WI38 (cell line): ENCODE data around the gene CENPP.

Source experiments
- H3K4me3 ChIP-seq: 2 replicates; pipeline ENCODE4 v1.5.1; 2011; ENCODE audit warnings: low read depth, mild to moderate bottlenecking, control low read depth, low read length
- TF ChIP-seq, protein P1 (sequence below): IDR thresholded peaks from 2 replicates; pipeline ENCODE4 v1.5.1; 2012; ENCODE audit warnings: low read depth, mild to moderate bottlenecking, control low read depth, low read length

Gene CENPP

DNA sequence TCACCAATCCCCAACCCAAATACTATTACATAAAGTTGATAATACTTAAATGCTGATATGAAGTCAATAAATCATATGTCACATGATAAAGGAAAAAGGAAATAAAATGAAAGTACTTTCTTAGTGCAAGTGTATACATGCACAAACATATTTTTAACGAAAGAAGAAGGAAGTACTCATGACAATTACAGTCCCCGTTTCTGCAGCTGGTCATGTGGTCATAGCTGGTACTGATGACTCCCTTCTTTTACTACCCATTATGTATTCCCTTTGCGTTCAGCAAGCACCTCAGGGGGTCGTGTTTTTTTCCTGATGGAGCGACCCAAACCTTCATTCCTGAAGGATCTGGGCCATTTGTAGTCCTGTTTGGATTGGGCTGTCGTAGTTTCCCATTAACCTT lies 27.3 kb downstream of the CENPP start:
- H3K4me3 ChIP-seq, result no peak overlapping the region
- TF ChIP-seq, protein P1, sequence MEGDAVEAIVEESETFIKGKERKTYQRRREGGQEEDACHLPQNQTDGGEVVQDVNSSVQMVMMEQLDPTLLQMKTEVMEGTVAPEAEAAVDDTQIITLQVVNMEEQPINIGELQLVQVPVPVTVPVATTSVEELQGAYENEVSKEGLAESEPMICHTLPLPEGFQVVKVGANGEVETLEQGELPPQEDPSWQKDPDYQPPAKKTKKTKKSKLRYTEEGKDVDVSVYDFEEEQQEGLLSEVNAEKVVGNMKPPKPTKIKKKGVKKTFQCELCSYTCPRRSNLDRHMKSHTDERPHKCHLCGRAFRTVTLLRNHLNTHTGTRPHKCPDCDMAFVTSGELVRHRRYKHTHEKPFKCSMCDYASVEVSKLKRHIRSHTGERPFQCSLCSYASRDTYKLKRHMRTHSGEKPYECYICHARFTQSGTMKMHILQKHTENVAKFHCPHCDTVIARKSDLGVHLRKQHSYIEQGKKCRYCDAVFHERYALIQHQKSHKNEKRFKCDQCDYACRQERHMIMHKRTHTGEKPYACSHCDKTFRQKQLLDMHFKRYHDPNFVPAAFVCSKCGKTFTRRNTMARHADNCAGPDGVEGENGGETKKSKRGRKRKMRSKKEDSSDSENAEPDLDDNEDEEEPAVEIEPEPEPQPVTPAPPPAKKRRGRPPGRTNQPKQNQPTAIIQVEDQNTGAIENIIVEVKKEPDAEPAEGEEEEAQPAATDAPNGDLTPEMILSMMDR, result no peak

DNA sequence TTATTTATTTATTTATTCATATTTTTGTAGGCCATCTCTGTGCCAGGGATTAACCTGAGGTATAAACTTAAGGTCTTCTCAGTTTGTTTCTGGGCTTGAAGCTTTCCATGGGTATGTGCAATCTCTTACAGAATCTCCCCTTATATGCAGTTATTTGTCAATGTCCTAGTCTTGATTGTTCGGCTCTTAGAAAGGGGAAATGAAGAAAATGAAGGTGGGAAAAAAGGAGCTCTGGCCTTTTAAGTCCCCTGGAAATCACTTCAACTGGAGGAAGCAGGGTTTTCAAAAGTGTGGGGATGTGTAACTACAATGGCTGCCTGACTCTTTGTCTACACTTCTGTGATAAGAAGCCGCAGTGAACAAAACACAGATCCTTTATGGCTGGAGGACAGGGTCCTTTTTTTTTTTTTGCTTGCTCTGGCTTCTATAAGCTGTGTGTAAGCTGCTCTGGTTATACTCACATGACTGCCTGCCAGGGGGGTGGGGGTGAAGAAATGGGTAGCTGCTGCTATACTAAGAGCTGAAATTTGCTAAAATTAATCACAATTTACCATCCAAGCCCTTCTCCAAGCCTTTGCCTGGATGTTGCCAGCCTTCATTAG lies 33.7 kb downstream of the CENPP start:
- TF ChIP-seq, protein P1, result no peak
- H3K4me3 ChIP-seq, result no peak overlapping the region

DNA sequence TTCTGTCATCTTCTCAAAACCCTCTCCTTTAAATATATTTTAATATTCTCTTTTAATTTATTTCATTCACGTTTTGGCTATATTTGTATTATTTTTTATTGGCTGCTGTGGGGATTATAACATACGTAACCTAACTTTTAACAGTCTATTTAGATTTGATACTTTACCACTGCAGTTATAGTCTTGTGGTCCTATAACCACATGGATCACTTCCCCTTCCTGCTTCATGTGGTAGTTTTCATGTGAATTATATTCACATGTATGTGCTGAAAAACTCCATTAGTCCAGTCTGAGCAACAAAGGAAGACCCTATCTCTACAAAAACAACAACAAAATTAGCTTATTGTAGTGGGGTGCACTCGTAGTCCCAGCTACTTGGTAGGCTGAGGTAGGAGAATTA lies 34.3 kb downstream of the CENPP start:
- TF ChIP-seq, protein P1, result no peak

DNA sequence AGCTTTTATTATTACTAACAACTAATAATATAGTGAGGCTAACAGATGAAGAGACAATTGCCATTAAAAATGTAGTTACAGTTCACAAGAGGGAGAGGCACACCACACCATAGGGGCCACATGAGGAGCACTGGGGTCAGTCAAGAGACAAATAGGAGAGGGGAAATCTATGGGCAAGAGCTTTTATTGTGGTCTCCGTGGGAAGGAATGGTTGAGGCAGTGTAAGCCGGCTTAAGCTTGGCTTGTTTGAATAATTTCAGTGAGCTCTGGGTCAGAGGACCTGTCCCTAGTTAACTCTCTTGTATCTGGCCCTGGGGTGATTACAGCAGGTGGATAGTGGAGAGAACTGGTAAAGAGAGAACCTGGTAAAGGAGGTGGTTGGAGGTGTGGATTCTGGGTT lies 43.3 kb downstream of the CENPP start:
- no peak overlapping the region for H3K4me3 ChIP-seq
- TF ChIP-seq, protein P1, result no peak

More for the DNA sequence above, 34.3 kb downstream of the CENPP start:
- no peak overlapping the region for H3K4me3 ChIP-seq

DNA sequence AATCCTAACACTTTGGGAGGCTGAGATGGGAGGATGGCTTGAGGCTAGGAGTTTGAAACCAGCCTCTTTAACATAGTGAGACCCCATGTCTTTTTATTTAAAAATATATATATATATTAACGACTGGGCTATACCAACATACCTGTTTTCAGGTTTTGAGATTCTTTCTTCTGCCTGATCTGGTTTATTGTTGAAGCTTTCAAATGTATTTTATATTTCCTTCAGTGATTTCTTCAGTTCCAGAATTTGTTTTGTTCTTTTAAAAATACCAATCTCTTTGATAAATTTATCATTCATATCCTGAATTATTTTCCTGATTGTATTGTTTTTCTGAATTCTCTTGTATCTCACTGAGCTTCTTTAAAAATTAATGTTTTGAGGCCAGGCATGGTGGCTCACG lies 47.4 kb downstream of the CENPP start:
- H3K4me3 ChIP-seq, result no peak overlapping the region
- TF ChIP-seq, protein P1, result no peak

DNA sequence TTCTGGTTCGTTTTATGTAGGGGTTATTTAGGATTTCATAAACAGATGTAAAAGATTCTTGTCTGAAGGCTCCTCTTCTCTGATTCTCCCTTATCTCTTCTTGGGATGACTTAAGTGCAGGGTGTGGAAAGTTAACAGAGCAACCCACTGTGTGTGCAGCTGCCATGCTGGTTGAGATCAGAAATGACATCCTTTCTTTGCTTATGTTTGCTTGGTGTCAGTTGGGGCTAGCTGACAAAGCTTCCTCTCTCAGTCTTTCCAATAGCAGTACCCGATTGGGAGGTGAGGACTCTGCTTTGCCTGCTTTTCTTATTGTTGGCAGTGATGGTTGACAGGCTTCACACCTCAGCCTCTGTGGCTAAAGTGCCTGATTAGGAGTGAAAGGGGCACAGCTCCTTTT lies 52.1 kb downstream of the CENPP start:
- H3K4me3 ChIP-seq, result no peak overlapping the region
- TF ChIP-seq, protein P1, result no peak

DNA sequence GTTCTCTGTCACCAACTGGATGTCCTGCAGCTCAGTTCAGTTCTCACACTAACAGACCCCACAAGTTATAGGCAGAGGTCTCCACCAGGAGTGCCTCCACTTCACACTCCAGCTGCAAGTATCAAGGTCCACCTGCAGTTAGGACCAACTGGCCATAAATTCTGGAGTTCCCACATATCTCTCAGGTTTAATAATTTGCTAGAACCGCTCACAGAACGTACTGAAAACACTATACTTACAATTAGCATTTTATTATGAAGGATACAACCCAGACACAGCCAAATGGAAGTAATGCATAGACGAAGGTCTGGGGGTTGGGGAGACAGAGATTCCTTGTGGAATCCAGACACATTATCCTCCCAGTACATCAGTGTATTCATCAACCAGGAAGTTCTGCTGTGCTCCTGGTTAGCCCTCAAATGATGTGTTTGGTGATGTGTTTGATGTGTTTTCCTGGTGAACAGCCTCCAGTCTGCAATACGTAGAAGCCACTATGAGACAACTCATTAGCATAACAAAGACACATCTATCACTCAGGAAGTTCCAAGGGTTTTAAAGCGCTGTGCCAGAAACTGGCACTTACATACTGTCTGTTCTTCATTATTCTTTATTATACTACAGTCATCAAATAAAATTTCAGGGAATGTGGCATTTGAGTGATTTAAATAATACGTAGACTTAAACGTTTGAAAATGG lies 53.3 kb downstream of the CENPP start:
- TF ChIP-seq, protein P1, result no peak

More for the DNA sequence above, 53.3 kb downstream of the CENPP start:
- H3K4me3 ChIP-seq, result no peak overlapping the region
